Superior temporal gyrus (tissue), 1 donor: Measurements from ENCODE around the gene C1RL.
"Not testable (repeated sequence)": the region's sequence is repeated elsewhere in the genome, so short reads cannot be mapped to it uniquely, and the experiment has no call there.

Experiments used
- DNase-seq: peaks from one replicate; pipeline ENCODE4 v3.0.0-alpha.2; 2016; ENCODE audit errors: extremely low spot score

The C1RL gene

DNA sequence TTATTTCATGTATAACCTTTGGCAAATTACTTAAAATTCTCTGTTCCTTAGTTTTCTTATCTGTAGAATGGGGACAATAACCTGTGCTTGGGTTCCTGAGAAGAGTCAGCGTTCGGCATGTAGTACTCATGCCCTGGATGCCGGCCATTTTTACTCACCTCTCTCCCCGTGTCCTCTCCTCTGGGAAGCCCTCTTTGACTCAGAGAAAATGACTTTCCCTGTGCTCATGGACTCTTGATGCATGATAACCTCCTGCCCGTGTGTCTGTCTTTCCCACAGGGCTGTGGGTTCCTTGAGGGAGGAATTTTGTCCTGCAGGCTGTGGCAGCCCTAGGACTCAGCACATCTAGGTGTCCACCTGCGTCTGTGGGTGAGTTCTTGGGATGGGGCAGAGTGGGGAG, 5.8 kb upstream of the C1RL start:
- no peak for DNase-seq

DNA sequence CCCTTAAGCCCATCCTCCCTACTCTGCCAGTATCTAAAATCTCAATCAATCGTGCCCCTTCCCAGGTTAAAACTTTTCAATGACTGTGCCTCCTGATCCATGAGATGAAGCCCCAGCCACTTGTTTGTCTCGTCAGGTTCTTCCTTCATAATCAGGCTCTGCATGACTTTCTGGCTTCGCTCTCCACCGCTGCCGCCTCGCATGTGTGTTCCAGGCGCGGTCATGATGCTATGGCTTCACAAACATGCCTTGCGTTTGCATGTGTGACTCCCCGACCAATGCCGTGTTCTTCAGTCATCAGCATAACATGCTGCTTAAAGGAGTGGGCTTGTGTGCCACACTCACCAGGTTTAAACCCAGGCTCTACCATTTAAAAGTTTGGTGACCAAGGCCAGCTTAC, 5.0 kb upstream of the C1RL start:
- no peak for DNase-seq

DNA sequence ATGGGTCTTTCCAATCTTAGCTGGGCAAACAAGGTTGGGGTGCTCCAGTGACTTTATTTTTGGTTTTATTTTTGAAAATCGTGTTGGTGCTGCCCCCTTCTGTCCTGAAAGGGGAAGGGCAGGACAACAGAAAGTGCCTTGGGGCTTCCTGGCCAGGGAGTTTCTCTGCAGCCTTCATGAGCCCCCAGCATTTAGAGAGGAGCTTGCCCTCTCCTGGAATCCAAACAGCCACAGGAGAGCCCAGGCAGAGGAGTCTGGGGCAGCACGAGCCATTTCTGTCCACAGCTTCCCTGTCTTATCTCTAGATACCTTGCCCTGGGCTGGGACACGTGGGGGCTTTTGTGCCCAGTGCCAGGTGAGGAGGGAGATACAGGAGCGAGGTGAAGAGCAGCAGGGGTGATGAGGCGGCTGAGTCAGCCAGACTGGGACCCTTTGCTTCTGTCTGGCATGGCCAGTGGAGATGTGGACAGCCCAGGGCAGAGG, 4.4 kb upstream of the C1RL start:
- DNase-seq: peak; percentile 45

DNA sequence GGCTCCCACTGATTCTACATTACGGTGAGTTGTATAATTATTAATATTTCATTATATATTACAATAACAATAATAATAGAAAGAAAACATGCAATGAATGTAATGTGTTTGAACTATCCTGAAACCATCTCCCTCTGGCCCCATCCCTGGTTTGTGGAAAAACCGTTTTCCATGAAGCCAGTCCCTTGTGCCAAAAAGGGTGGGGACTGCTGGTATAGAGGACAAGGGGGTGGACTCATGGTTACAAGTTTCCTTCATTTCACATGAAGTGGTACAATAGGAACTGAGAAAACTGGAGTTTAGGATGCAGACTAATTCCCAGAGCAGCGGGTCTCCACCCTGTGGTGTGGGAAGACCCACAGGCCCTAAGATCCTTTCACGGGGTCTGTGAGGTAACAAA, 3.0 kb upstream of the C1RL start:
- no peak for DNase-seq

DNA sequence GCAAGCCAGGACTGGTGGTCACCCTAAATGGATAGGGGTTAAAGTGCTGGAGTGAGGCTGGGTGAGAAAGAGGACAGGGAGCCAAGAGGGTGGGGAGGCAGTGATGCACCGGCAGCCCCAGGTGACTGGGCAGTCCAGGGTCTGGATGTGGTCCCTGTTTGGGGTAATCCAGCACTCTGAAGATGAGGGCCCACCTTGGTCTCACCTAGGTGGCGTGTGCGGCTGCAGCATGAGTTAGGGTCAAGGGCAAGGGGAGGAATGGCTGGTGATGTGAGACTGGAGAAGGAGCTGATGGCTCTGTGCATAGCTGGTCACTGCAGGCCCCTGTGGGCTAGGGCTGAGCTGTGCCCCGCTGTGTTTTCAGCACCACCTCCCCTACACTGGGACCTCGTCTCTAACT, 1.6 kb upstream of the C1RL start:
- no peak for DNase-seq

DNA sequence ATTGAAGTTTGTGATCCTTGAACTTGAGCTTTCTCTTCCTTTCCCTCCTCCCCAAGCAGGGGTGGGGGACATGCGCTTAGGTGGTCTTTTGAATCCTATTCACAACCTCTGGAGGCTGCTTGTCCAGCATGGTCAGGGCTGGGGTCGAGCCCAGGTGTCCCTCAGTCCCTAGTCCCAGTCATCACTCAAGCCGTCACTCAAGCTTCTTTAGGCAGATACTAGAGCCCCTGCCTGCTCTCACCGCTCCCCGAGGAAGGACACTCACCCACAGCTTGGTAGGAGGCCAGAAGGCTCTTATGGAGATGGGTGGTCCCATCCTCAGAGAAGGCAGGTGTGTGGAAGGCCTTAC, 532 bp upstream of the C1RL start:
- DNase-seq: no peak

DNA sequence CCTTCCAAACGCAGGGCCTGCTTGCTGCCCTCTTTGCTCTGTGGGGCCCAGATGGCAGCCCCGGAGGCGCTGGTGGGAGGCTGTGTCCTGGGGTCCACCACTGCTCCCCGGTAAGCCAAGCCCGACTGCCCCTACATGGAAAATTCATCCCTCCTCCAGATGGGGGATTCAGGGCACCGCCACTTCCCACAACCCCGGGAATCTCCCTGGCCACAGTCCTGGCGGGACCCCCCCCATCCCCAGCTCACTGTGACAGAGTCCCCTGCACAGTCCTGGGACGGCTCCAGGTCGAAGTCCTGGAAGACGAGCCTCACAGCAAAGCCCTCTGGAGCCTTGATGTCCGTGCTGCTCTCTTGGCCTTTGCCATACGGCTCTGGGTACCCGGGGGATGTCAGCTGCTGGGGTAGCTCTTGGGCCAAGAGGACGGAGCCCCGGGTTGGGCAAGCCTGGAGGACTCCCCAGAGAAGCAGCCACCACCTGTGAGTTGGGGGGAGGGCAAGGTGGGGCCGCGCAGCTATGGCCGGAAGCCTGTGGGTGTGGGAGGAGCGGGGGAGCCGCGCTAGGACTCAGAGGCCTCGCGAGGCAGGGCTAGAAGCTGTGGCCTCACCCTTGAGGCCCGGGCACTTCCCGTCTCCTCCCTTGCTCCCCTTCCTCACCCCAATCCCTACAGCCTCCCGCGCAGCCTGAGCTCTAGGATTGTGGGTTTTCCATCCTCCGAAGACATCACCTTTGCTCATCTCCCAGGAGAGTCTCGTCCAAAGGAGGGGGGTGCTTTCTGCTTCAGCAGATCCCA, 815 bp downstream of the C1RL start:
- DNase-seq: peak; percentile 9

DNA sequence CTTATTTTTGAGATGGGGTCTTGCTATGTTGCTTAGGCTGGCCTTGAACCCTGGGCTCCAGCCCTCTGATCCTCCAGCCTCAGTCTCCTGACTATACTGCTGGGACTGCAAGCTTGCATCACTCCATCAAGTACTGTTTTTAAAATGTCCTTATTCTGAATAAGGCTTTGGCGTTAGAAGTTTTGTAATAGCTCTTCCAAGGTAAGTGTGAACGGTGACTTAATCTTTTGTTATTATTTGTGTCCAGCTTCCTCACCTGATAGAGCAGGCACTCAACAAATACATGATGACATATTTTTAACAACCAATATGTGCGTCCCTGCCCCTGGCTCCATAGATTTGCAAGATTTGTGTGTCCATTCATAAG, 1.4 kb downstream of the C1RL start:
- DNase-seq: no peak

DNA sequence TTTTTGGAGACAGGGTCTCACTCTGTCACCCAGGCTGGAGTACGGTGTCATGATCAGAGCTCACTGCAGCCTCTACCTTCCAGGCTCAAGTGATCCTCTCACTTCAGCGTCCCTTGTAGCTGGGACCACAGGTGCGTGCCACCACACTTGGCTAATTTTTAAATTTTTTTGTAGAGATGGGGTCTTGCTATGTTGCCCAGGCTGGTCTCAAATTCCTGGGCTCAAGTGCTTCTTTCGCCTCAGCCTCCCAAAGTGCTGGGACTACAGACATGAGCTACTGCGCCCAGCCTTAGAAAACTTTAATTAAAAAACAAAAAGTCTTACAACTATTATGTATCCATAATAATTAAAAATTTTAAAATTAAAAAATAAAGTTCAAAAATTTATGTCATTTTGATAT, 1.8 kb downstream of the C1RL start:
- not testable (repeated sequence) for DNase-seq

DNA sequence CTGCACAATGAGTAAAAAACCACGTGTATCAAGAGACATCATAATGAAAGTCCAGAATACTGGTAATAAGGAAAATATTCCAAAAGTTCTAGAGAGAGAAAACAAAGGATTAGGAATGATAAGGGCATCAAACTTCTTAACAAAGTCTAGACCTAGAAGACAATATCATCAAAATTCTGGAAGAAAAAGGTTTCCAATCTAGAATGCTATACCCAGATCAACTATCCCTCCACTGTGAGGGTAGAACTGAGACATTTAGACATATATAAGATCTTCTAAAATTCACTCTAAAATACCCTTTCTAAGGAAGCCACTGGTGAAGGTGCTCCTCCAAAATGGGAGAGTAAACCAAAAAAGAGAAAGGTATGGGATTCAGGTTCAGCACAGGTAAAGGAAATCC, 2.9 kb downstream of the C1RL start:
- no peak for DNase-seq

DNA sequence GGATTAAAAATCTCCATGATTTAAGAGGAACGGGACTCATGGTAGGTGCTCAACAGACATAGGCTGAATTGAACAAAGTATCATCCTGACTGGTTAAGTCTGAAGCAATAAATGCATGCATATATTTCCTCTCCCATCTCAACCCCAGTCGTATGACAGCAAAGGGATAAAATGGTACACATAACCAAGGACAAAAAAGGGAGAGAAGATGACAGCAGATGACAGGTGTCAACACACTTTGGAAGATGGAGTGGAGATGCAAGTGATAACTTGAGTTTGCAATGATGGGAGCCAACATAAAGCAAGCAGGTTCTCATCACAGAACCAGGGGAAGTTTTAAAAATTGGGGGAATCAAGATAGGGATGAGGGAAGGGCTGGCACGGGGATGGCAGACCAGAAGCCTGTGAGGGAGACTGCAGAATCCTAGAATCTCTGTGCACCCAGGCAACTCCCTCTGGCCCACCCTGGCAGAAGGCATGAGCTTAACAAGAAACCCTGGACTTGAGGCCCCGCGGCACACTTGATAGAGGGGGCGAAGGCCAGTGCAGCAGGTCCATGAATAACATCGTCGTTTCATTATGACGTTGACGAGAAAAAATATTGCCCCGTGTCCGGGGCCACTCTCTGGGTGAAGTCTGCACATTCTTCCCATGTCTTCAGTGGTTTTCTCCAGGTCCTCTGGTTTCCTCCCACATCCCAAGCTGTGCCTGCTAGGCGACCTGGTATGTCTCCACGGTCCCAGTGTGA, 5.0 kb downstream of the C1RL start:
- no peak for DNase-seq

DNA sequence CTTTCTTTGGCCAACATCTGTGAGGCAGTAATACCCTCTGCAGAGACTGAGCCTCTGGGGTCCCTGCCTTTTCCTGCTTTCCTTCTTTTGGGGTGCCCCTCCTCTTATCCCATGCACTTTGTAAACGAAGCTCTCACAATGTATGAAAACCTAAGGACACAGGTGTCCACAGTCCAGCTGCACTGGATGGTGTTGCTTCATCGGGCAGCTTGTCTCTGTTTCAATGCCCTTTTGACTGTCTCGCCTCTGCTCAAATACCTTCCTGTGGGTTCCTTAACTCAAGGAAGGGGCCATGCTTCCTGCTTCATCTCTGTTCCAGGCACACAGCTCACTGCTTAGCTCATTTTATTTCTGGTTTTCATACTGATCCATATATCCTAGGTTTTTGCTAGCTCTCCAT, 6.4 kb downstream of the C1RL start:
- no peak for DNase-seq

DNA sequence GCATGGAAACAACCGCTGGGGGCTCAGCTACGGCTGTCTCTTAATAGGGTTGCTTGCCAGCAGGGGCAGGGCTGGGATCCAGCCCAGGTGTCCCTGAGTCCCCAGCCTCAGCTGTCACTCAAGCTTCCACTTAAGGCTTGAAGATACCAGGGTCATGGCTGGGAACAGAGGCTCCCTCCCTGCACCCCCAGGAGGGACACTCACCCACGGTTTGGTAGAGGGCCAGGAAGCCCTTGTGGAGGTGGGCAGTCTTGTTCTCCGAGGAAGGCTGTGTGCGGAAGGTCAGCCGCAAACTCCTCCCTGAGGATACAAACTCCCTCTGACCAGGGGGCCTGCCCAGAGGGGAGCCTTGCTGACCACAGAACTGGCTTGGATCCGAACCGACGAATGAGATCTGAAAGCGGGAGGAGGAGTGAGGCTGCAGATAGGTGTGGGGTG, 7.3 kb downstream of the C1RL start:
- no peak for DNase-seq

DNA sequence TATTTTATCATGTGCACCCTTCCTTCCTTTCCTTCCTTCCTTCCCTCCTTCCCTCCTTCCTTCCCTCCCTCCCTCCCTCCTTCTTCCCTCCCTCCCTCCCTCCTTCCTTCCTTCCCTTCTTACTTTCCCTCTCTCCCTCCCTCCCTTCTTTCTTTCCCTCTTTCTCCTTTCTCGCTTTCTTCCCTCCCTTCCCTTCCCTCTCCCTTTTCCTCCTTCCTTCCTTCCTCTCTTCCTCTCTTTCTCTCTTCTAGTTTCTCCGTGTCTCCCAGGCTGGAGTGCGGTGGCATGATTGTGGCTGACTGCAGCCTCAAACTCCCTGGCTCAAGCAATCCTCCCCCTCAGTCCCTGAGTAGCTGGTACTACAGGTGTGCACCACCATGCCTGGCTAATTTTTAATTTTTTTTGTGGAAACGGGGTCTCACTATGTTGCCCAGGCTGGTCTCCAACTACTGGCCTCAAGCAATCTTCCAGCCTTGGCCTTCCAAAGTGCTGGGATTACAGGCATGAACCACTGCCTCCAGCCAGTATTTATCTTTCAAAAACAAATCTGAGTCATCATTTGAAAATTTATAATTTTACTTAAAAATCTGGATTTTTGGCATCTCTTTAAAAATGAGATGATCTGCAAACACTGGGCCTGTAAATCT, 7.8 kb downstream of the C1RL start:
- no peak for DNase-seq

DNA sequence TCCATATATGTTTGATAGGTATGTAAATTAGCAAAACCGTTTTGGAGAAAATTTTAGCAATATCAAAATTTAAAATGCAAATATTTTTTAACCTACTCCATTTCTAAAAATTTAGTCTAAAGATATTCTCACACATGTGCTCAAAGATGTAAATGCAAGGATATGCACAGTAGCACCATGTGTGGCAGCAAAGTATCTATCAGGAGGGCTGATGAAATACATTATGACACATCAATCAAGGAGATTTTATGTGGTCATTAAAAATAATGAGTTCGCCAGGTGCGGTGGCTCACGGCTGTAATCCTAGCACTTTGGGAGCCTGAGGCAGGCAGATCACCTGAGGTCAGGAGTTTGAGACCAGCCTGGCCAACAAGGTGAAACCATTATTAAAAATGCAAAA, 8.8 kb downstream of the C1RL start:
- no peak for DNase-seq

DNA sequence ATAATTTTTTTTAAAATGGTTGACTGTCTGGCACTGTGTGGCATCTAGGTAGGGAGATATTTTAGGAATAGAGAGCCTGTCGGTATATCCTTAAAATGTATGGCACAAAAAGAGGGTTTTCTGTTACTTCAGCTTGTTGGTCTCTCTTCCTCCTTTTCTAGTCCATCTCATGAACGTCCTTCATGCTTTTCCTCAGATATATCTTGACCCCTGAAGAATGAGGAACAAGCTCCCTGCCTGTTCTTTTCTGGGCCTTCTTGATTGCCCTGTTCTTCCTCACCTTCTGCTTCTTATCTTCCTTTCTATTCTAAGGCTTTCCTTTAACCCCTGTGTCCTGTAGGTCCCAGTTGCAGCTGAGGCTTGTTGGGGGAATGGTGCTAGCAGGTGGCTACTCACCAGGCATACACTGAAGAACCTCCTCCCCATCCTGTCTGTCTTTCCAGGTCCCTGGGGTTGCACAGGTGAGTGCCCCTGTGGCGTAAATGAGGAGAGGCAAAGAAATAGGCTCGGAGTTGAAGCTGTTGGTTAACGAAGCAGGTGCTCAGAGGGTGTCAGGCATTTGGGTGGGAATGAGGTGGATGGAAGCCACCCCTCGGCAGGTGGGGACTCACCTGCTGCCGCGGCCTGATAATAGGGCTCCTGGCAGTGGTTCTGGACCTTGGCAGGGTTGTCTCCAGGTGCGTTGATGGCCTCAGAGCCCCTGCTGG, 9.6 kb downstream of the C1RL start:
- no peak for DNase-seq

DNA sequence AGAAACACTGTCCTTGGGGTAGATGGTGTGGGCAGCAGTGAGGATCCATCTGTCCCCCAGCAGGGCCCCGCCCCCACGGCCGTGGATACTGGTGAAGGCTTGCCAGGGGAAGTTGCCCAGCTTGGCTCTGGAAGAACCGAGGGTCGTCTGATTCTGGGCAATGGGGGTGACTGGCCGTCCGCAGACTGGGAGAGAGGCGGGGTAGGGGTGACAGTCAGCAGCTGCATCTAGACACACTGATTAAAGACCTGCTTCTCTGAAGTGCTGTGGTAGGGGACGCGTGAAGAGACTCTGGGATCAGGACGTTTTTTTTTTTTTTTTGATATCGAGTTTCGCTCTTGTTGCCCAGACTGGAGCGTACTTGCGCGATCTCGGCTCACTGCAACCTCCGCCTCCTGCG, 12.0 kb downstream of the C1RL start:
- DNase-seq: no peak

DNA sequence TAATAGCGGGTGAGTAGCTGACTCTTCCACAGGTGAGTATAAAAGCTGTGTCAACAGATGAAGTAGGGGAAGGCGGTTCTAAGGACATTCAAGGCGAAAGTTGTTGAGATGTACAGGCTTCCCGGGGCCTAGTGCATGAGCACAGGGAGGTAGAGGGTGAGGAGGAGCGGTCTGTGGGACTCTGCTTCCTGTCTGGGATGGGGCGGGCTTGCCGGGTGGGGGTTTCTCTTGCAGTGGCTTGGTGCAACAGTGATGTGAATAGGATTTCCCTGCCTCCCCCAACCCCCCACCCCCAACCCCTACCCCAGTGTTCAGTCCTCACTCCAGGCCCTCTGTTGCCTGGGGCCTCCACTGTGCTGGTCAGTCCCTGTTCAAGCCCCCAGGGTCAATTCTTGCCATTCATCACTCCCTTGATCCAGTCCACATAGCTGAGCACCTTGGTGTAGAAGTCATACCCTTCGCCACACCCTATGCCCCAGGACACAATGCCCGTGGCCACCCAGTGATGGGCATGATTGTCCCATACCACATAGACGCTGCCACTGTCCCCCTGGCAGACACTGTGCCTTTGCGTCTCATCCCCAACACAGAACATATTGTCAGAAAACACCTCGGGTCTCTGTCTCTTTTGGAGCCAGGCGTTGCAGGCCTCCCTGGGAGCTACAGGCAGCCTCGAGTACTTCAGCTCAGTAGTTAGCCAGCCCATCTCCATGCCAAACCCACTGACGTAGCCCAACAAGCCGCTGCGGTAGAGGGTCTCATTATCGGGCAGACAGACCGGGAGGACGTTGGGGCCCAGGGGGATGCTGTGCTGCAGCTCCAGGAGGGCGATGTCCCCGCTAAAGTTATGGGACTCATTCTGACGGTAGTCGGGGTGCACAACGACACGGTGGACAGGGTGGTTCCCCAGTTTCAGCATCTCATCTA, 12.7 kb downstream of the C1RL start:
- DNase-seq: no peak

DNA sequence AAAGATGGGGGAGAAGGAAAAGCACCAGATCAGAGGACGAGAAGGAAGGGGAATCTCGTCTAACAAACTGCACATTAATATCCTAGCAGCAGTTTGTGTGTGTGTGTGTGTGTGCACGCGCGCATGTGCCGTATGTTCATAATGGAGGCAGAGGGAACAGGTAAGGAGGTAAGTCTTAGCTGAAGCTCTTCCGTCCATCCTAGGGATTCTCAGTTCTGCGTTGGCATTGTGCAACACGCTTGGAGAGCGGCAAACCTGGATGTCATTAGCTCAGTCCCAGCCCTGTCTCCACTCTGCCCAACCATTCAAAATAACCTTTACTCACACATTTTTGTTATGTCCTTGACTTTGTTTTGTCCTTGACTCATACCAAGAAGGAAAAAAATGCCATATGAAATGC, 15.1 kb downstream of the C1RL start:
- no peak for DNase-seq

DNA sequence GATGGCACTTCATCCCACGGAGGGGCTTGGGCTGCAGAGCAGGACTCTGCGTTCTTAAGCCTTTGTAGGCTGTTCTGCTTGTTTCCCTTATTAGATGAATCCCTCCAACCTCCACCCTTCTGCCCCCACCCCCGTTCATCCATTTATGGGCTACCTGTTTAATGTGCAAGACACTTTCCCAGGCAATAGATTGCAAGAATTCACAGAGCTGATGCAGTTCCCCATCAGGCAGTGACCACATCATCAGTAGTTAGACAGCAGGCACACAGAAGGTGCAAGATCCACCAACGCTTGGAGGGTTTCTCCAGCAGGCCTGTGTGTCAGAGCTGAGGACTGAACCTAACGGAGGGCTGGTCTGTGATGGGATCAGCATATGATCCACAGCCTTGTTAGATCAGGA, 15.5 kb downstream of the C1RL start:
- no peak for DNase-seq

DNA sequence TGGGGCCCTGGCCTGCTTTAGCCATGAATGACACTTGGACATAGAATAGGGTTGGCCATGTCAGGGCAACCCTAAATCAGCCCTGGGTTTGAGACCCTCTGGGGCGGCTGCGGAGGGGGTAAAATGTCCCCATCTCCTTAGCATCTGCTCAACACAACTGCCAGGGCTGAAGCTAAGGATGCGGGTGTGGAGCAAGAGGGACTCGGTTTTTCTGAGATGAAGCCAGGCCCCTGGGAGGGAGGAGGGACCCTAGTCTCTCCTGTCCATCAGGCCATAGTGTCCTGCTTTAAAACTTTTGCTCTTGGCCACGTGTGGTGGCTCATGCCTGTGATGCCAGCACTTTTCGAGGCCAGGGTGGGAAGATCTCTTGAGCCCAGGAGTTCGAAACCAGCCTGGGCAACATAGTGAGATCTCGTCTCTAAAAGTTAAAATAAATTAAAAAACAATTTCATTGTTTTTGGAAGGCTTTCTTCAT, 16.0 kb downstream of the C1RL start:
- no peak for DNase-seq
